ENCODE measurements around the gene ZDBF2.
A peak's percentile ranks its signal among the peaks of the same experiment; 100 is the strongest.
"Not testable (repeated sequence)": the region's sequence is repeated elsewhere in the genome, so short reads cannot be mapped to it uniquely, and the experiment has no call there.

ZDBF2 gene

DNA sequence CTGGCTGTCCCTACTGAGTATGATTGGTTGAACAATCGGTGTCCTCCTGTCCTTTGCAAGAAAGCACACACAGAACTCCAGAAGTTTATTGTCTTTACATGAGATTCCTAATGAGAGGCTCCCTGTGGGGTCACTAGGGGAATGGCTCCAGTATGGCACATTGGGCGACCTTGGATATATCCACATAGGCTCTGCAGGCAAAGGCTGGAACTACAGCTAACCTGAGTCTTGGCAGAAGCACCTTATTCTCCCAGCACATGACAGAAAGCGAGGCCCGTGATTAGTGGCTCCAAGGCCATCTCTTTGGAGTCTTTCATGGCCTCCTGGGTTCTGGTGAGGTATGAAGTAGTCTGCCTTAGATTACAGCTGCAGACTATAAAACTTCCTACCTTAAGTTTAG lies 49.0 kb downstream of the ZDBF2 start:
- DNase-seq = no peak

DNA sequence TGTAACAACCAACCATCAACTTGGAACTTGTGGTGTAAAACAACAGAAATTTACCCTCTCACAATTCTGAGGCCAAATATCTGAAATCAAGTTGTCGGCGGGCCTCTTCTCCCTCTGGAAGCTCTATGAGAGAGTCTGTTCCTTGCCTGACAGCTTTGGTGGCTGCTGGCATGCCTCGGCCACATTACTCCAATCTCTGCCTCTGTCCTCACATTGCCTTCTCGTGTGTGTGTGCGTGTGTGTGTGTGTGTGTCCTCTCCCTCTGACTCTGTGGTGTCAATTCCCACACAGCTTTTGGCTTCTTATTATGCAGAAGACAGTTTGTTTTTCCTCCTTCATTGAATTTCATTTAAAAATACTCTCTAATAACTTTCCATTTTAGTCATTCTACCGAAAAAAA lies 50.4 kb downstream of the ZDBF2 start:
- DNase-seq = no peak

DNA sequence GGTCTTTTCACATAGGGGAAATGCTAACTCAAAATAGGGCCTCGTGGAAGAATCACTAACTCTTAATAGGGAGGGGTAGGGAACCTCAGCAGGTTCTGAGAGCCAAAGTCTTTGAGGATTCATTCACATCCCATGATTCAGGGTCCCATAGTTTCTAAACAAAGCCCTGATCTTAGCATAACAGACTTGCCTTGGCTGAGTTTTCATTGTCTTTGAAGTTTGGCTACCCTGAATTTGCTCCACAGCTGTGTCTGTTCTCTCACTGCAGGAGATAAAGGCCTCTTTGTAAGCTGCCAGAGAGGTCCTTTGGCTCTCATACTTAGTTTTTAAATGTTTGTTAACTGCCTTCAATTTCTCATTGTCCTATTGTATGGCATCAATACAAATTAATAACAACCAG lies 54.5 kb downstream of the ZDBF2 start:
- DNase-seq = peak in 1 of 56 donors; percentile 3

DNA sequence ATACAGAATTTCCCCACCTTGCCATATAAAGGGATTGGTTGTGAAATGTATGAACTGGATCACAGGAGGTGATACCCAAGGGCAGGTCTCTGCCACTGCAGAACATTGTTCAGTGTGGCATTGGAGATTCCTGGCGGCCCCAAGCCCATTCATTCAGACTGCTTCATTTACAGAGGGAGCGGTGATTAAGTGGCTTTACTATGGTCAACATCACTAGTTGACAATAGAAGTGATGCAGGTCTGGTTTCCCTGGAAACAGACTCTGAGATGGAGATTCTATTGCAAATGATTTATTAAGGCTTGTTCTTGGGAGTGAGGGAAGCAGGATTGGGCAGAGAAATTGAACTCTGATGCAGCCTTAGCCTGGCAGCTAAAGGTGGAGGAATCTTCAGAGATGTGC lies 62.4 kb downstream of the ZDBF2 start:
- DNase-seq = no peak

DNA sequence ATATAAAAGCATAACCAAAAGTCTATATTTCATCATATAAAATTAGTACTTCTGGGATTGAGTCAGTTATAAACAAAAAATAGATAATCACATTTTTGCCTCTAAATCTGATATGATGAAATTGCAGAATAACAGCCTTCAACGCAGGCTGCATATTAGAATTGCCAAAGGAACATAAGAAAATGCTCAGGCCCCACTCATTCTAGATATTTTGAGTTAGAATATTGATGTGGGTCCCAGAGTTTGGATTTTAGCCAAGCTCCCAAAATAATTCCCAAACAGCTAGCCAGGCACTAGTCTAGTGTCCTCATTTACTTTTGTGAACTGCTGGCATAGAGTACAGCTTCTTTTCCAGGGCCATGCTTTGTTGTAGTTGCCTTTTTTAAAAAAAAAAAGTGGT lies 63.5 kb downstream of the ZDBF2 start:
- DNase-seq = no peak

DNA sequence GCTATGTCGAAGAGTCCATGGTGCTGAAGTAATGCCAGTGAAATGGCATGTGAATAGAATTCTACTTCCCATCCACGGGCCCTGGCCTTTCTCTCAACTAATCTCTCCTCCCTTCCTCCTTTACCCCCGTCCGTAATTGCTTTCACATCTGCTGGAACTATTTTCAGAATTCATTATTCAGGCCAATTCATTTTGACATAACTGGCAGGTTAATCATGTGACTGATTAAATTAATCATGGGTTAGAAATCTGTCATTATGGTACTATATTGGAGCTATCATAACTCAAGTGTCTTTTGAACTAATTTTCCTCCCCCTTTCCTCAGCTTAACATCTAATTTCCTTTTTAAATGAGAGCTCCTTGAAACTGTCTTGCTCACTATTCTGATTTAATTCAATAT lies 66.9 kb downstream of the ZDBF2 start:
- DNase-seq = no peak

DNA sequence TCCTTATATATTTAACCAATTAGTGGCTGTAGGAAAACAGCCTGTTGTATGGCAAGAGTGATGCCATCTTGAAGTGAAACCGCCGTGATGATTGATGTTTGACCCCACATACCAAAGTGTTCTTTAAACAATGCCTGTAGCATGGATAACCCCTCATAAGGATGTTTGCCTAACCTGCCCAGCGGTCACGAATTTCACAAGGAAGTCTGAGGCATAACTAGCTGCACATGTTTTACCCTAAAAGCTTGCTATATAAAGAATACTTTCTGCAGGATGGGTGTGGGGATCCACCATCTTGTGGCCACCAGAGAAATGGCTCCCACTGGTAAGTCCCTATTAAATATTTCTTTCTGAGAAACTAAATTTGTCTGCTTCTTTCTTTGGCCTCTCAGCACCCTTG lies 68.7 kb downstream of the ZDBF2 start:
- DNase-seq = no peak

DNA sequence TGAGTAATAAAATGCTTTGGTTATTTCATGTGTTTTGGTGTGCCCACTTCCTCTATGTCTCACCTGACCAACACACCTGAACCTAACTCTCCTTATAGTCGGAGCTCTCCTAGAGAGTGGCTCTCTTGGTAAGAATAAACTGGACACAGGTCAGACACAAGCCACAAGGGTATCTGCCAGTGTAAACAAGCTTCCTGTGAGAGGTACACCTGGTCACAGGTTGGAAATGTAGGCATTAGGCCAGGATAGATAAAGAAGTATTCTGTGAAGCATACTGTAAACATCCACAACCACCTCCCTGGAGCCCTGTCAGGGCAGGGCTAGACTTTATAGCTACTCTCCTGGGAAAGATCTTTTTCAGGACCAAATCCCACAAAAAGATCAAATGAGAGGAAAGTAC lies 69.4 kb downstream of the ZDBF2 start:
- no peak for DNase-seq

DNA sequence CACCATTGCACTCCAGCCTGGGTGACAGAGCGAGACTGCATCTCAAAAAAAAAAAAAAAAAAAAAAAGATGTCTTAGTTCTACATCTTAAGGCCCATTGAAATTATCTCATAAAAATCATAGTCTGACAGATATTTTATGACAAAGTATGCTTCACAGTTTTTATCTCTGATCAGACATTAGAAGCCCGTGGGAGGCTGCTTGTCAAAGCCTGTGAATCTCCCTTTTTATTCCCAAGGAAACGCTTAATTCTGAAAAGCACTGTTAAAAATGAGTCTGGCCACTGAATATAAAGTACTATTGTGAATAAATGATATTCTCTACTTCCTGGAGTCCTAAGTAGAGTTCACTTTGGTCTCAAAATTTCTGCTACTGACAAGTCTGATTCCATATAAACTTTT lies 71.1 kb downstream of the ZDBF2 start:
- peak in 3 of 56 donors; percentile 7 to 28 (median 9) for DNase-seq

DNA sequence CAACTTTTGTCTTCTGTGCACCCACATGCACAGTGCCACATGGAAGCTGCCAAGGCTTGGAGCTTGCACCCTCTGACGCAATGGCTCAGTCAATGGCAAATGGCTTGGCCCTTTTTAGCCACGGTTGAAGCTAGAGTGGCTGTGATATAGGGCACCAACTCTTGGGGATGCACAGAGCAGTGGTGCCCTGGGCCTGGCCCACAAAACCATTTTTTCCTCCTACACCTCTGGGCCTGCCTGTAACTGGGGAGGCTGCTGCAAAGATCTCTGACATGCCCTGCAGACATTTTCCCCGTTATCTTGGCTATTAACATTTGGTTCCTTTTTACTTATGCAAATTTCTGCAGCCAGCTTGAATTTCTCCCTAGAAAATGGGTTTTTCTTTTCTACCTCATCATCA lies 74.9 kb downstream of the ZDBF2 start:
- DNase-seq = no peak

DNA sequence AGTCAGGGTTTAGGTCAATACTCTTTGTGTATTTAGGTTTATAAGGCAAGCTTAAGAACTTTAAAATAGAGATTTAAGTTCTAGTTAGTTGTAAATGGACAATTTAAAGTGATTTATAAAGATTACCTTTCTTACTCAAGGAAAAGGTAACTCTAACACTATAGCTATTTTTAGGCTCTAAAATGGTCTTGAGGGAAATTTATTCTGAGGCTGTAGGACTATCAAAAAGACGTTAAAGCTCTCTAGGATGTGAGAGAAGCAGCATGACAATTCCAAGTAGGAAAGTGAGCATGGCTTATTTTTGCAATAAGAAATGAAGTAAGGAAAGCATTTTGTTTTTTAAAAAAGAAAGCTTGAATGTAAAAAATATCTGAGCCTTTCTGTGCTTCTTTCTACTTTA lies 78.1 kb downstream of the ZDBF2 start:
- no peak for DNase-seq

DNA sequence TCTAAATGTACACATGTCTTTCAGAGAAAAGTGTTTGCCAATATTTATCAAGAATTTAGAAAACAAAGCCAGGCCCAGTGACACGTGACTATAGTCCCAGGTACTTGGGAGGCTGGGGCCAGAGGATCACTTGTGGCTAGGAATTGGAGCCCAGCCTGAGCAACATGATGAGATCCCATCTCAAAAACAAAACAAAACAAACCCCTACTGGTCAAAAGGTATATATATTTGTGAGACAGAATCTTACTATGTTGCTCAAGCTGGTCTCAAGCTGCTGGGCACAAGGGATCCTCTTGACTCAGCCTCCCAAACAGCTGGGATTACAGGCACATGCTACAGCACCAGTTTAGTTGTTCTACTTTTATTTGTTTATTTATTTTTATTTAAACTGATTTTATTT lies 79.2 kb downstream of the ZDBF2 start:
- no peak for DNase-seq

DNA sequence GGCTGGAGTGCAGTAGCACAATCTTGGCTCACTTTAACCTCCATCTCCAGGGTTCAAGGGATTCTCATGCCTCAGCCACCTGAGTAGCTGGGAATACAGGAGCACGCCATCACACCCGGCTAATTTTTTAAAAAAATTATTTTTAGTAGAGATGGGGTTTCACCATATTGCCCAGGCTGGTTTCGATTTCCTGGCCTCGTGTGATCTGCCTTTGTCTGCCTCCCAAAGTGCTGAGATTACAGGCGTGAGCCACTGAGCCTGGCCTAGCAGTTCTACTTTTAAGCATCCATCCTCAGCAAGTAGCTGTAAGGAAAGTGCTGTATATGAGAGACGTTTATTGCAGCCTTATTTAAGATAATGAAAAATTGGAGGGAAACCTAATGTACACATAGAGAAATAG lies 79.7 kb downstream of the ZDBF2 start:
- no peak for DNase-seq

DNA sequence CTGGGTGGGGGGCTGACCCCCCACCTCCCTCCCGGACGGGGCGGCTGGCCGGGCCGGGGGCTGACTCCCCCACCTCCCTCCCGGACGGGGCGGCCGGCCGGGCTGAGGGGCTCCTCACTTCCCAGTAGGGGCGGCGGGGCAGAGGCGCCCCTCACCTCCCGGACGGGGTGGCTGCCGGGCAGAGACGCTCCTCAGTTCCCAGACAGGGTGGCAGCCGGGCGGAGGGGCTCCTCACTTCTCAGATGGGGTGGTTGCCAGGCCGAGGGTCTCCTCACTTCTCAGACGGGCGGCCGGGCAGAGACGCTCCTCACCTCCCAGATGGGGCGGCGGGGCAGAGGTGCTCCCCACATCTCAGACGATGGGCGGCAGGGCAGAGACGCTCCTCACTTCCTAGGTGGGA lies 82.4 kb downstream of the ZDBF2 start:
- not testable (repeated sequence) for DNase-seq

DNA sequence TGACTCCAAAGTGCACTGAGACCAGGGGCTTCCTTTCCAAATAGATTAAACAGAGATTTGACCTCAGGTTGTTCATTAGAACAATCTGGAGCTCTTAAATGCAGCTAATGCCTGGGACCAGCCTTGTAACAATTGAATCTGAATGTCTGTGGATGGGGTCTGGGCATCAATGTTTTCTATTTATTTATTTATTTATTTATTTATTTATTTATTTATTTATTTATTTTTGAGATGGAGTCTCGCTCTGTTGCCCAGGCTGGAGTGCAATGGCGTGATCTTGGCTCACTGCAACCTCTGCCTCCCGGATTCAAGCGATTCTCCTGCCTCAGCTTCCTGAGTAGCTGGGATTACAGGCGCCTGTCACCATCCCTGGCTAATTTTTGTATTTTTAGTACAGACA lies 86.4 kb downstream of the ZDBF2 start:
- not testable (repeated sequence) for DNase-seq

DNA sequence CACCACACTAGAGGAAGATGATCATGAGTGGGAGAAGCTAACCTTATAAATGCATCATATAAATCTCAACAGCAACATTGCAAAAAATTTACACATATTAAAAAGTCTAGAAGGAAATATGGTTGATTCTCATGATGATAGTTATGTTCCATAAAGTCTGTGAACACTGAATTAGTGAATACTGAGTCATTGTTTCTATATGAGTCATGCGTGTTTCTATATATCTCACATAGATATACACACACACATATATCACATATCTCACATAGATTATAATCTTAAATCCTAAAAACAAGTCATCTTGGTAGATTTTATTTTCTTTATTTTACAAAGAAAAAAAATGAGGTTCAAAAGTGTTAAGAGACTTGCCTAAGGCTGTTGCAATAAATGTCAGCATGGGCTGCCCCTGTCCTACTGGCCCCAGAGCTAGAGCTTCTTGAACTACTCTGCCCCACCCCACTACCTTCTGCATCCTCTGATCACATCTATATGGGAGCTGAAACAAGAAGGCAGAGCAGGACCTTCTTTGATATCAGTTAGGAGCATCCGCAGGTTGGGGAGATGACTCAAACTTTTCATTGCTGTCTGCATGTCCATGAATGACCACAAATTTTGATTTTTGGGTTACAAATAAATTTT lies 87.1 kb downstream of the ZDBF2 start:
- DNase-seq = no peak

Data from nucleus accumbens (tissue), 56 donors.